ENCODE data around the gene LRRC8E. TPM values are rescaled to one million over a fixed set of nuclear protein-coding genes. Genes with fewer than 3 reads are reported as not detected.

LRRC8E gene
- total and polyA plus RNA-seq, 10 of the 15 experiments (the other 5 are each of a cell fraction or from before 2014, with no cell fraction given): 0.04 to 0.32 (median 0.25) TPM; not detected in 7

DNA sequence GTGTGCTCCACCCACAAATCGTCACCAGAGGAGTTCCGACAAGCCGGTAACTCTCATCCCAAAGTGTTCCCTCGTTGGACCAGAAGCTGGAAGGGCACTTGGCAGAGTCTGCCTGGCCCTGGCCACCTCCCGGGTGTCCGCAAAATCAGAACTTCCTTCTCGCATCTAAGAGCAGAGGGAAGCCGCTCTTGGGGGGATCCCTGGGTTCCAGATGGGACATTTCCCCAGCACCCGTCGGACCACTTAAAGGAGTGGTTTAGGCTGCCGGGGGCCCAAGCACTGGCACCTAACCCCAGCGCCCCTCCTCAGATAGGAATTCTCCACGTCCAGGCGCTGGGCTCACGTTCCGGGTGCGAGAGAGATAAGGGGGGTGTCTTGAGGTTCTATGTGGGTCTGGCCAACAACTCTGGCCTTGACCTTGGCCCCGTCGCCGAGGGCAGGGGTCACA, 14.5 kb downstream of the LRRC8E start:
- ChIA-PET CTCF (interaction anchor here (1.2 to 3.3 kb wide), 7 partner anchors 11 to 254 kb away, joined by 4 to 13 read pairs (median 5); partner anchors contain the start of genes SNAPC2, TIMM44 and TRAPPC5), POLR2A (interaction anchor here (0.6 to 1.6 kb wide), 5 partner anchors 18 to 265 kb away, joined by 3 to 27 read pairs (median 4); partner anchors contain the start of gene SNAPC2), SMC1A (ENCODE audit: uncharacterized antibody, unreplicated experiment) (interaction anchor here (1.2 kb wide), 1 partner anchor 18 kb away, joined by 13 read pairs; the partner anchor contains the start of gene SNAPC2), RAD21 (ENCODE audit: unreplicated experiment) (interaction anchor here (0.7 to 1.6 kb wide), 6 partner anchors 18 to 335 kb away, joined by 3 to 17 read pairs (median 4); partner anchors contain the start of genes SNAPC2 and TIMM44)
- peak overlapping the region; percentile 79 for H3K27ac ChIP-seq (ENCODE audit: control insufficient read depth, insufficient read depth)
- DNase-seq (ENCODE audit: low read depth, low spot score) (no peak), FAIRE-seq (no peak), ATAC-seq (no peak)
- intact Hi-C loops (cut with micrococcal nuclease; ENCODE audit: unreplicated experiment): loop anchor here (2.0 to 10.0 kb wide), 2 partner anchors 34 to 218 kb away; partner anchors contain the start of gene TRAPPC5
- peak overlapping the region; percentile 62 for H3K4me3 ChIP-seq
- H3K4me2 ChIP-seq (ENCODE audit: control insufficient read depth, insufficient read depth): peak overlapping the region; percentile 99
- WGBS (ENCODE audit: insufficient coverage, insufficient replicate concordance, low lambda C conversion rate, missing lambda C conversion rate): 2% methylated on average over 20 of the region's 20 CpGs
- peaks cover 36% of the 10 kb centered on the region for H3K79me2 ChIP-seq (ENCODE audit: control insufficient read depth, insufficient read depth, low read length)
- in situ Hi-C loops (cut with MboI): no loop called here
- H3K36me3 ChIP-seq (ENCODE audit: control insufficient read depth in 2 of 2, insufficient read depth in 2 of 2, low read length in 1 of 2): 0 out of 4 replicates have a peak, but pooled peaks cover 0 to 2% of the 10 kb centered on the region in 2 experiments
- TF ChIP-seq NR2F1 (conservative IDR thresholded peaks at IDR 0.05): peak; percentile 14; the same call in 1 of the 2 replicates
- TF ChIP-seq, protein P1, sequence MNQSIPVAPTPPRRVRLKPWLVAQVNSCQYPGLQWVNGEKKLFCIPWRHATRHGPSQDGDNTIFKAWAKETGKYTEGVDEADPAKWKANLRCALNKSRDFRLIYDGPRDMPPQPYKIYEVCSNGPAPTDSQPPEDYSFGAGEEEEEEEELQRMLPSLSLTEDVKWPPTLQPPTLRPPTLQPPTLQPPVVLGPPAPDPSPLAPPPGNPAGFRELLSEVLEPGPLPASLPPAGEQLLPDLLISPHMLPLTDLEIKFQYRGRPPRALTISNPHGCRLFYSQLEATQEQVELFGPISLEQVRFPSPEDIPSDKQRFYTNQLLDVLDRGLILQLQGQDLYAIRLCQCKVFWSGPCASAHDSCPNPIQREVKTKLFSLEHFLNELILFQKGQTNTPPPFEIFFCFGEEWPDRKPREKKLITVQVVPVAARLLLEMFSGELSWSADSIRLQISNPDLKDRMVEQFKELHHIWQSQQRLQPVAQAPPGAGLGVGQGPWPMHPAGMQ (IDR thresholded peaks at IDR 0.05; ENCODE audit: borderline replicate concordance): no peak
- H2AFZ ChIP-seq (ENCODE audit: control insufficient read depth, low read depth, low read length): peak overlapping the region; percentile 98
- TSS peak; percentile 94 for BruUV-seq (replicated peaks)
- no peaks in the 10 kb centered on the region for H3K9me3 ChIP-seq (replicated peaks; ENCODE audit: control insufficient read depth, insufficient read depth, low read length)
- peak overlapping the region; percentile 88 for H3K9ac ChIP-seq (ENCODE audit: control insufficient read depth, insufficient read depth, low read length)
- peaks cover 9% of the 10 kb centered on the region; the same call in 1 of the 2 replicates for H4K20me1 ChIP-seq (ENCODE audit: control insufficient read depth, insufficient read depth)
- no peaks in the 10 kb centered on the region for H3K27me3 ChIP-seq (replicated peaks in 1 of 2; ENCODE audit: control insufficient read depth in 2 of 2, insufficient read depth in 2 of 2, low read length in 1 of 2)
- peaks cover 14% of the 10 kb centered on the region for H3K4me1 ChIP-seq (ENCODE audit: control insufficient read depth, insufficient read depth, low read length)
